HEK293 (cell line): Measurements from ENCODE around the gene COL17A1.

ENCODE experiments used
- ATF2 ChIP-seq: fragments of 450-650 bp; formaldehyde crosslinking; IDR thresholded peaks from 2 replicates; pipeline ENCODE4 v1.5.1; 2016; ENCODE audit warnings: missing biosample characterization, missing genetic modification characterization, low read depth
- HOXD13 ChIP-seq: sonication (generic); formaldehyde crosslinking; IDR thresholded peaks from 2 replicates; pipeline ENCODE4 v1.8.0; 2022; ENCODE audit warnings: missing genetic modification reagents, borderline replicate concordance
- IKZF3 ChIP-seq: fragments of 450-650 bp; IDR thresholded peaks from 2 replicates; pipeline ENCODE4 v1.5.0; 2018; ENCODE audit warnings: missing biosample characterization, mild to moderate bottlenecking, missing genetic modification characterization, moderate library complexity
- KLF8 ChIP-seq: fragments of 450-650 bp; formaldehyde crosslinking; IDR thresholded peaks from 2 replicates; pipeline ENCODE4 v1.5.1; 2016; ENCODE audit warnings: missing biosample characterization, missing genetic modification characterization
- KLF9 ChIP-seq: fragments of 450-650 bp; formaldehyde crosslinking; IDR thresholded peaks from 2 replicates; pipeline ENCODE4 v1.5.1; 2016; ENCODE audit warnings: missing biosample characterization, missing genetic modification characterization, low read depth
- MYNN ChIP-seq: fragments of 450-650 bp; formaldehyde crosslinking; IDR thresholded peaks from 2 replicates; pipeline ENCODE4 v1.5.1; 2016; ENCODE audit warnings: missing biosample characterization, missing genetic modification characterization, borderline replicate concordance
- PRDM4 ChIP-seq: fragments of 450-650 bp; formaldehyde crosslinking; IDR thresholded peaks from 2 replicates; pipeline ENCODE4 v1.5.1; 2017; ENCODE audit warnings: missing biosample characterization, missing genetic modification characterization
- SCRT1 ChIP-seq: fragments of 450-650 bp; formaldehyde crosslinking; IDR thresholded peaks from 2 replicates; pipeline ENCODE4 v1.5.1; 2016; ENCODE audit warnings: missing biosample characterization, missing genetic modification characterization, borderline replicate concordance
- SCRT2 ChIP-seq: fragments of 450-650 bp; formaldehyde crosslinking; IDR thresholded peaks from 2 replicates; pipeline ENCODE4 v1.5.1; 2016; ENCODE audit warnings: missing biosample characterization, missing genetic modification characterization
- SP3 ChIP-seq: fragments of 450-650 bp; formaldehyde crosslinking; IDR thresholded peaks from 2 replicates; pipeline ENCODE4 v1.5.1; 2016; ENCODE audit warnings: missing biosample characterization, missing genetic modification characterization
- SP7 ChIP-seq: fragments of 450-650 bp; formaldehyde crosslinking; IDR thresholded peaks from 2 replicates; pipeline ENCODE4 v1.5.1; 2016; ENCODE audit warnings: missing biosample characterization, missing genetic modification characterization
- TRIM28 ChIP-seq: IDR thresholded peaks from 2 replicates; pipeline ENCODE4 v1.6.1; 2011; ENCODE audit warnings: low read length, control low read depth, borderline replicate concordance
- WT1 ChIP-seq: fragments of 450-650 bp; formaldehyde crosslinking; IDR thresholded peaks from 2 replicates; pipeline ENCODE4 v1.5.1; 2016; ENCODE audit warnings: missing biosample characterization, missing genetic modification characterization
- YY1 ChIP-seq: fragments of 450-650 bp; formaldehyde crosslinking; IDR thresholded peaks from 2 replicates; pipeline ENCODE4 v1.5.1; 2018; ENCODE audit warnings: missing biosample characterization, missing genetic modification characterization
- ZBTB20 ChIP-seq: fragments of 450-650 bp; formaldehyde crosslinking; IDR thresholded peaks from 2 replicates; pipeline ENCODE4 v1.5.1; 2016; ENCODE audit warnings: missing biosample characterization, missing genetic modification characterization
- ZBTB49 ChIP-seq: fragments of 450-650 bp; formaldehyde crosslinking; IDR thresholded peaks from 2 replicates; pipeline ENCODE4 v1.5.1; 2016; ENCODE audit warnings: missing biosample characterization, missing genetic modification characterization, low read depth
- ZIC2 ChIP-seq: fragments of 450-650 bp; formaldehyde crosslinking; IDR thresholded peaks from 2 replicates; pipeline ENCODE4 v1.5.1; 2016; ENCODE audit warnings: missing biosample characterization, missing genetic modification characterization
- ZNF114 ChIP-seq: fragments of 450-650 bp; formaldehyde crosslinking; IDR thresholded peaks from 2 replicates; pipeline ENCODE4 v1.5.0; 2017; ENCODE audit warnings: missing biosample characterization, missing genetic modification characterization
- ZNF132 ChIP-seq: fragments of 450-650 bp; formaldehyde crosslinking; IDR thresholded peaks from 2 replicates; pipeline ENCODE4 v1.5.1; 2017; ENCODE audit warnings: missing biosample characterization, missing genetic modification characterization, borderline replicate concordance
- ZNF146 ChIP-seq: fragments of 450-650 bp; formaldehyde crosslinking; IDR thresholded peaks from 2 replicates; pipeline ENCODE4 v1.5.1; 2016; ENCODE audit warnings: missing biosample characterization, missing genetic modification characterization
- ZNF302 ChIP-seq: fragments of 450-650 bp; formaldehyde crosslinking; IDR thresholded peaks from 2 replicates; pipeline ENCODE4 v1.5.1; 2016; ENCODE audit warnings: missing biosample characterization, missing genetic modification characterization, low read depth
- ZNF341 ChIP-seq: fragments of 450-650 bp; formaldehyde crosslinking; IDR thresholded peaks from 2 replicates; pipeline ENCODE4; 2016; ENCODE audit warnings: low read depth, missing biosample characterization, missing genetic modification characterization
- ZNF350 ChIP-seq: fragments of 450-650 bp; formaldehyde crosslinking; IDR thresholded peaks from 2 replicates; pipeline ENCODE4 v1.5.0; 2017; ENCODE audit warnings: missing biosample characterization, mild to moderate bottlenecking, missing genetic modification characterization
- ZNF362 ChIP-seq: fragments of 450-650 bp; formaldehyde crosslinking; IDR thresholded peaks from 2 replicates; pipeline ENCODE4 v1.5.1; 2016; ENCODE audit warnings: missing biosample characterization, missing genetic modification characterization
- ZNF426 ChIP-seq: fragments of 450-650 bp; formaldehyde crosslinking; IDR thresholded peaks from 2 replicates; pipeline ENCODE4 v1.5.1; 2017; ENCODE audit warnings: missing biosample characterization, missing genetic modification characterization, mild to moderate bottlenecking, inconsistent platforms, moderate library complexity
- ZNF571 ChIP-seq: fragments of 450-650 bp; formaldehyde crosslinking; IDR thresholded peaks from 2 replicates; pipeline ENCODE4 v1.5.0; 2017; ENCODE audit warnings: missing biosample characterization, missing genetic modification characterization
- ZNF600 ChIP-seq: fragments of 450-650 bp; formaldehyde crosslinking; IDR thresholded peaks from 2 replicates; pipeline ENCODE4 v1.5.1; 2016; ENCODE audit warnings: missing biosample characterization, missing genetic modification characterization
- ZNF623 ChIP-seq: fragments of 450-650 bp; formaldehyde crosslinking; IDR thresholded peaks from 2 replicates; pipeline ENCODE4 v1.5.1; 2016; ENCODE audit warnings: missing biosample characterization, missing genetic modification characterization
- ZNF624 ChIP-seq: fragments of 450-650 bp; formaldehyde crosslinking; IDR thresholded peaks from 2 replicates; pipeline ENCODE4 v1.5.1; 2017; ENCODE audit warnings: missing biosample characterization, missing genetic modification characterization
- ZNF658 ChIP-seq: fragments of 450-650 bp; formaldehyde crosslinking; IDR thresholded peaks from 2 replicates; pipeline ENCODE4; 2016; ENCODE audit warnings: missing biosample characterization, missing genetic modification characterization
- ZNF791 ChIP-seq: fragments of 450-650 bp; formaldehyde crosslinking; IDR thresholded peaks from 2 replicates; pipeline ENCODE4 v1.5.1; 2016; ENCODE audit warnings: missing biosample characterization, missing genetic modification characterization
- ZSCAN30 ChIP-seq: fragments of 450-650 bp; IDR thresholded peaks from 2 replicates; pipeline ENCODE4 v1.5.1; 2018; ENCODE audit warnings: missing biosample characterization, mild to moderate bottlenecking, missing genetic modification characterization, moderate library complexity
- TF ChIP-seq, protein P1 (sequence below): fragments of 450-650 bp; formaldehyde crosslinking; IDR thresholded peaks from 2 replicates; pipeline ENCODE4 v1.5.1; 2017; ENCODE audit warnings: missing biosample characterization, missing genetic modification characterization

Gene COL17A1

GRCh38 chr10:104122225-104123107 is 36.8 kb upstream of the COL17A1 start (continued):
- TF ChIP-seq KLF9: 0 out of 2 replicates have a peak, but pooled peaks have one; percentile 3
- TF ChIP-seq WT1 (tag by site-specific recombination): peak; percentile 74
- 0 out of 2 replicates have a peak, but pooled peaks have one; percentile 10 for TF ChIP-seq ZNF600 (tag by site-specific recombination)
- no peak for TF ChIP-seq ZNF114 (tag by site-specific recombination)
- TF ChIP-seq, protein P1, sequence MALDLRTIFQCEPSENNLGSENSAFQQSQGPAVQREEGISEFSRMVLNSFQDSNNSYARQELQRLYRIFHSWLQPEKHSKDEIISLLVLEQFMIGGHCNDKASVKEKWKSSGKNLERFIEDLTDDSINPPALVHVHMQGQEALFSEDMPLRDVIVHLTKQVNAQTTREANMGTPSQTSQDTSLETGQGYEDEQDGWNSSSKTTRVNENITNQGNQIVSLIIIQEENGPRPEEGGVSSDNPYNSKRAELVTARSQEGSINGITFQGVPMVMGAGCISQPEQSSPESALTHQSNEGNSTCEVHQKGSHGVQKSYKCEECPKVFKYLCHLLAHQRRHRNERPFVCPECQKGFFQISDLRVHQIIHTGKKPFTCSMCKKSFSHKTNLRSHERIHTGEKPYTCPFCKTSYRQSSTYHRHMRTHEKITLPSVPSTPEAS (tag by site-specific recombination): no peak
- TF ChIP-seq YY1 (tag by site-specific recombination): peak; percentile 79
- no peak for TF ChIP-seq ZNF350 (tag by site-specific recombination)
- no peak for TF ChIP-seq TRIM28
- no peak for TF ChIP-seq ZNF791 (tag by site-specific recombination)
- no peak for TF ChIP-seq ZBTB49 (tag by site-specific recombination)
- peak; percentile 70 for TF ChIP-seq IKZF3 (tag by site-specific recombination)
- no peak for TF ChIP-seq ZNF426
- TF ChIP-seq ZNF362: peak; percentile 9; the same call in 1 of the 2 replicates
- TF ChIP-seq SCRT2 (tag by site-specific recombination): no peak
- peak; percentile 12; the same call in 1 of the 2 replicates for TF ChIP-seq SP3 (tag by site-specific recombination)
- TF ChIP-seq HOXD13 (CRISPR knock-in tag): no peak
- peak; percentile 28; the same call in 1 of the 2 replicates for TF ChIP-seq ZNF132 (tag by site-specific recombination)
- TF ChIP-seq ZNF658 (tag by site-specific recombination): no peak
- no peak for TF ChIP-seq ATF2 (tag by site-specific recombination)
- no peak for TF ChIP-seq ZNF624 (tag by site-specific recombination)
- TF ChIP-seq ZSCAN30 (tag by site-specific recombination): peak; percentile 51; the same call in 1 of the 2 replicates
- no peak for TF ChIP-seq KLF8 (tag by site-specific recombination)
- no peak for TF ChIP-seq SCRT1 (tag by site-specific recombination)
- no peak for TF ChIP-seq MYNN (tag by site-specific recombination)
- TF ChIP-seq ZIC2 (tag by site-specific recombination): no peak
- 0 out of 2 replicates have a peak, but pooled peaks have one; percentile 2 for TF ChIP-seq SP7 (tag by site-specific recombination)
- TF ChIP-seq ZNF571 (tag by site-specific recombination): no peak
- TF ChIP-seq ZNF341 (tag by site-specific recombination): peak; percentile 1; the same call in 1 of the 2 replicates
- no peak for TF ChIP-seq ZNF623 (tag by site-specific recombination)
- TF ChIP-seq PRDM4 (tag by site-specific recombination): no peak
- peak; percentile 49 for TF ChIP-seq ZBTB20 (tag by site-specific recombination)
- no peak for TF ChIP-seq ZNF146 (tag by site-specific recombination)
- no peak for TF ChIP-seq ZNF302 (tag by site-specific recombination)
